ENCODE data around the gene TTYH3. TPM values are rescaled to one million over a fixed set of nuclear protein-coding genes. Genes with fewer than 3 reads are reported as not detected.
"Not testable (repeated sequence)": the region's sequence is repeated elsewhere in the genome, so short reads cannot be mapped to it uniquely, and the experiment has no call there.

TTYH3 gene
- total RNA-seq, 4 donors from 2014 or later = 16.7 to 23.8 (median 21.4) TPM

DNA sequence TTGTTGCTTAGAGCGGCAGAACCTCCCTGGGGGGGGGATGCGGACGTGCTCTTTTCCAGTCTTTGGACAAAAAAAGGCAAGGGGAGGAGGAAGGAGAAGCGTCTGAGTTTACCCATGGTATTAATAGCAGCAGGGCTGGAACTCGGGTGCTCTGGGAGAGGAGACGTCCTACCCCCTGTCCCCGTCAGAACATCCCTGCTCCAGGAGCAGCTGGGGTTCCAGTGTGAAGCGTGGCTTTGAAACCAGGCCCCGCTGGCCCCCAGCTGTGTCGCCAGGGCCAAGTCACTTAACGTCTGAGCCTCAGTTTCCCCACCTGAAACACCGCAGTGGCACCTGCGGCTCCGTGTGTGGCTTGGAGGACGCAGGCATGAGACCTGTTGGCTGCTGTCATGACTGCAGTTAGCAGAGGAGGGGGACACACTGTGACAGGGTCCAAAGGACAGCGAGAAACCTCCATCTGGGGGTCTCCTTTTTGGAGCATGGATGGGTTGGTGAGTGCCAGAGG is 57.6 kb downstream of the TTYH3 start:
- WGBS, 2 donors = 64 to 71% methylated on average over 13 to 15 of the region's 16 CpGs
- Histone ChIP-seq H3K9me3 (no peaks in the 10 kb centered on the region), H3K27me3 (peaks cover 9% of the 10 kb centered on the region), H3K27ac (no peak overlapping the region), H3K36me3 (no peaks in the 10 kb centered on the region), H3K4me1 (peaks cover 0 to 10% of the 10 kb centered on the region in 2 donors), H3K4me3 (replicated peaks in 1 of 3) (no peak overlapping the region)
- no peak for DNase-seq
- TF ChIP-seq POLR2A (IDR thresholded peaks at IDR 0.05) = no peak
- TF ChIP-seq CTCF (IDR thresholded peaks at IDR 0.05) = no peak
- intact Hi-C loops (cut with DNase I) = loop anchor here (10.0 kb wide), 1 partner anchor 125 kb away; no protein-coding TSS in a partner anchor

DNA sequence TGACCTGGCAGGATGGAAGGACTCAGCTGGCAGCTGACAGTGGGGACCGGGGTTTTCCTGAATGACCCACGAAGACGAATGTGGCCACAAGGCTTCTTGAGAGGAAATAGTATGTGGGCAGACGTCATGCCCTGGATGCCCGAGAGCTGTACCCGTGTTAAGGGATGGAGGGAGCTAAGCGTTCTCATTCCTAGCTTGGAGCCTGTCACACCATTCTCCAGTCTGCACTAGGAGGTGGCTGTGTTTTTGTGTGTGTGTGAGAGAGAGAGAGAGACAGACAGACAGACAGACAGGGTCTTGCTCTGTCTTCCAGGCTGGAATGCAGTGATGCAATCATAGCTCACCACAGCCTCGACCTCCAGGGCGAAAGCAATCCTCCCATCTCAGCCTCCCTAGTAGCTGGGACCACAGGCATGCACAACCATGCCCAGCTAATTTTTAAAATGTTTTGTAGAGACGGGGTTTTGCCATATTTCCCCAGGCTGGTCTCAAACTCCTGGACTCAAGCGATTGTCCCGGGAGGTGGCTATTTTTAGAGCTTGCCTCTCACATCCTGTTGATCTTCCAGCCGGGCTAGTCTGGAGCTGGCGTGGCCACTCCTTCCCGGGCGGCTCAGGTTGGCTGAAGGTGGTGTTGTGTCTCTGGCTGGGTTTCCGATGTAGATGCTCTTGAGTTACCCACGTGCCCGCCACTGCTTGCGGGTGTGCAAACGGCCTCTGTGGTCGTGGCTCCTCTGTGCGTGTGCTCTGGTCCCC is 58.3 kb downstream of the TTYH3 start:
- Histone ChIP-seq H3K9me3 (no peaks in the 10 kb centered on the region), H3K27ac (no peak overlapping the region), H3K27me3 (peaks cover 9% of the 10 kb centered on the region), H3K36me3 (no peaks in the 10 kb centered on the region), H3K4me1 (peaks cover 0 to 10% of the 10 kb centered on the region in 2 donors), H3K4me3 (replicated peaks in 1 of 3) (no peak overlapping the region)
- TF ChIP-seq CTCF (IDR thresholded peaks at IDR 0.05) (no peak), POLR2A (IDR thresholded peaks at IDR 0.05) (no peak)
- 79 to 80% methylated on average over 15 to 21 of the region's 23 CpGs for WGBS, 2 donors
- intact Hi-C loops (cut with DNase I) = loop anchor here (10.0 kb wide), 1 partner anchor 125 kb away; no protein-coding TSS in a partner anchor
- no peak for DNase-seq

DNA sequence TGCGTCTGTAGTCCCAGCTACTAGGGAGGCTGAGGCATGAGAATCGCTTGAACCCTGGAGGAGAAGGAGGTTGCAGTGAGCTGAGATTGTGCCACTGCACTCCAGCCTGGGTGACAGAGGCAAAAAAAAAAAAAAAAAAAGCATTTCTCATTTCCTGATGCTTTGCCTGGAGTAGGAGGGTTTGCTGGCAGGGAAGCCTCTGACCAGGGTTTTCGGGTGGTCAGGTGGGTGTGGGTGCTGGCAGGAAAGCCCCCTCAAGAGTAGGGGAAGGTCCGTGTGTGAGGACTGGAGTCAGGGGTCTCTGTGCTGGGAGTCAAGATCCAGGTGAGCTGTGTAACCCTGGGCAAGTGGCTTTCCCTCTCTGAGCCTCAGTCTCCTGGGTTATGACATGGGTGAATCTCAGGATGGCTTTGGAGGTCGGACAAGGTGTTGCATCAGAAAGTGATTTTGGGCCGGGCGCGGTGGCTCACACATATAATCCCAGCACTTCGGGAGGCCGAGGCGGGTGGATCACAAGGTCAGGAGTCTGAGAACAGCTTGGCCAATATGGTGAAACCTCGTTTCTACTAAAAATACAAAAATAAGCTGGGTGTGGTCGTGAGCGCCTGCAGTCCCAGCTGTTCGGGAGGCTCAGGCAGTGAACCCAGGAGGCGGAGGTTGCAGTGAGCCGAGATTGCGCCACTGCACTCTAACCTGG is 59.4 kb downstream of the TTYH3 start:
- WGBS, 2 donors = 89 to 93% methylated on average over 18 of the region's 18 CpGs

GRCh38 chr7:2691932-2692439 is 60.2 kb downstream of the TTYH3 start:
- H3K4me1 ChIP-seq; H3K27ac ChIP-seq; H3K27me3 ChIP-seq; H3K4me3 ChIP-seq (replicated peaks in 1 of 3); H3K9me3 ChIP-seq; DNase-seq; intact Hi-C loops (cut with DNase I); H3K36me3 ChIP-seq: not testable (repeated sequence)
- 93% methylated on average over 23 of the region's 23 CpGs for WGBS, 2 donors

More for the DNA sequence above, 59.4 kb downstream of the TTYH3 start:
- DNase-seq = no peak
- H3K9me3 ChIP-seq = no peaks in the 10 kb centered on the region
- H3K4me3 ChIP-seq (replicated peaks in 1 of 3) = no peak overlapping the region
- H3K4me1 ChIP-seq = peaks cover 0 to 10% of the 10 kb centered on the region in 2 donors
- no peaks in the 10 kb centered on the region for H3K36me3 ChIP-seq
- intact Hi-C loops (cut with DNase I) = no loop called here
- H3K27me3 ChIP-seq = peaks cover 9% of the 10 kb centered on the region
- H3K27ac ChIP-seq = no peak overlapping the region
- TF ChIP-seq POLR2A (IDR thresholded peaks at IDR 0.05) (no peak), CTCF (IDR thresholded peaks at IDR 0.05) (no peak)

- Histone ChIP-seq H3K27ac (no peak overlapping the region), H3K27me3 (peaks cover 4% of the 10 kb centered on the region), H3K4me3 (replicated peaks in 1 of 3) (no peak overlapping the region), H3K9me3 (no peaks in the 10 kb centered on the region), H3K36me3 (no peaks in the 10 kb centered on the region), H3K4me1 (peaks cover 0 to 9% of the 10 kb centered on the region in 2 donors)
- DNase-seq = no peak
- 88 to 91% methylated on average over 14 of the region's 14 CpGs for WGBS, 2 donors
- no peak for TF ChIP-seq CTCF (IDR thresholded peaks at IDR 0.05)
- TF ChIP-seq POLR2A (IDR thresholded peaks at IDR 0.05) = no peak
- intact Hi-C loops (cut with DNase I) = no loop called here
Measured at GRCh38 chr7:2692543-2692942, 60.8 kb downstream of the TTYH3 start.

DNA sequence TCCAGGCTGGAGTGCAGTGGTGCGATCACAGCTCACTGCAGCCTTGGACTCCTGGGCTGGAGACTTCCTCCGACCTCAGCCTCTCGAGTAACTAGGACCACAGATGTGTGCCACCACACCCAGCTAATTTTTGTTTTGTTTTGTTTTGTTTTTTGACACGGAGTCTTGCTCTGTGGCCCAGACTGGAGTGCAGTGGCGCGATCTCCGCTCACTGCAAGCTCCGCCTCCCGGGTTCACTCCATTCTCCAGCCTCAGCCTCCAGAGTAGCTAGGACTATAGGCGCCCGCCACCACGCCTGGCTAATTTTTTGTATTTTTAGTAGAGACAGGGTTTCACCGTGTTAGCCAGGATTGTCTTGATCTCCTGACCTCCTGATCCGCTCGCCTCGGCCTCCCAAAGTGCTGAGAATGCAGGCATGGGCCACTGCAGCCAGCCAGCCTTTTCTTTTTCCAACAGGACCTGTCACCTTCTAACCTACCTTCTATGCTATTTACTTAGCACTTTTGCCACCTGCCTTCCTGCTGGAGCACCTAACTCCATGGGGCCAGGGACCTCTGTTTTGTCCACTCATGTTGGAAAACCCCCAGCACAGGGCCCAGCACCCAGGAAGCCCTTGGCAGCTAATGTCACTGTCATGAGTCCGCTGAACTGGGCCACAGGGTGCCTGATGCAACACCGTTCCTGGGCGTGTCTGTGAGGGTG is 61.8 kb downstream of the TTYH3 start:
- H3K4me1 ChIP-seq; DNase-seq; H3K36me3 ChIP-seq; intact Hi-C loops (cut with DNase I); H3K27ac ChIP-seq; H3K27me3 ChIP-seq; H3K4me3 ChIP-seq (replicated peaks in 1 of 3); H3K9me3 ChIP-seq: not testable (repeated sequence)
- 85% methylated on average over 17 to 18 of the region's 19 CpGs for WGBS, 2 donors

DNA sequence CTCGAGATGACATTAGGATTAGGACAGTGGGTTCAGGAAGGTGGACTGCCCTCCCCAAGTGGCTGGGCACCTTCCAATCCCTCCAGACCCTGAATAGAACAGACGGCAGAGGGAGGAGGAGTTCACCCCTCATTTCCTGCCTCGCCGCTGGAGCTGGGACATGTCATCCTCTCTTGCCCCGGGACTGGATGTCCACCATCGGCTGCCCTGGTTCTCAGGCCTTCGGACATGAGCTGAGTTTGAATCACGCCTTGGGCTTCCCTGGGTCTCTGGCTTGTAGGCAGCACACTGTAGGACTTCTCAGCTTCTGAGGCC is 62.3 kb downstream of the TTYH3 start:
- H3K27ac ChIP-seq; intact Hi-C loops (cut with DNase I); DNase-seq; H3K4me1 ChIP-seq; H3K36me3 ChIP-seq; H3K4me3 ChIP-seq (replicated peaks in 1 of 3); H3K27me3 ChIP-seq; H3K9me3 ChIP-seq: not testable (repeated sequence)
- WGBS, 2 donors = 86 to 91% methylated on average over 2 to 4 of the region's 8 CpGs

Measured in thyroid gland (tissue), 4 donors.